H1 (cell line): Measurements from ENCODE around the gene SHH. TPM values are rescaled to one million over a fixed set of nuclear protein-coding genes. Genes with fewer than 3 reads are reported as not detected.

Experiments
- JUND ChIP-seq: IDR thresholded peaks from 2 replicates; pipeline ENCODE4 v1.6.1; 2011; ENCODE audit warnings: mild to moderate bottlenecking, improper control_type of control experiment, low read length
- KDM5A ChIP-seq: fragments of 200-600 bp; IDR thresholded peaks from 2 replicates; pipeline ENCODE4 v1.7.1; 2012; ENCODE audit warnings: mild to moderate bottlenecking, low read length, inconsistent platforms, mixed read lengths
- PHF8 ChIP-seq: fragments of 200-600 bp; sonication (generic); conservative IDR thresholded peaks from 2 replicates; pipeline ENCODE4 v1.7.1; 2012; ENCODE audit warnings: low read depth, mild to moderate bottlenecking, inconsistent platforms, low read length, moderate library complexity
- SP2 ChIP-seq: IDR thresholded peaks from 2 replicates; pipeline ENCODE4 v1.6.1; 2012; ENCODE audit warnings: mild to moderate bottlenecking, low read length, inconsistent platforms
- SRF ChIP-seq: IDR thresholded peaks from 2 replicates; pipeline ENCODE4 v1.6.1; 2011; ENCODE audit warnings: mild to moderate bottlenecking, low read depth, low read length, moderate library complexity
- polyA plus RNA-seq, 7 experiments: library from polyadenylated mRNA; depleted of rRNA in 3 of 7; stranded (reverse) in 5 of 7; unstranded in 2 of 7; fragments of >200 nt in 5 of 7; fragments of 200-250 nt in 2 of 7; gene quantifications; 1 replicate in 5 of 7; 2 replicates in 1 of 7; 4 replicates in 1 of 7; pipeline versions ENCODE4 v1.2.1 to v1.2.3, GENCODE V29; 2011 to 2013; ENCODE audit warnings: missing spikeins in 2 of 7, mixed read lengths in 2 of 7
- total RNA-seq: library from RNA; stranded (reverse); fragmentation: NEBNext Ultra II Directional; extraction: Animal tissue kit (Norgen Biotek cat#: 25700); gene quantifications from 2 replicates; pipeline ENCODE4 v1.2.1, GENCODE V29; 2021
- TF ChIP-seq, protein P1 (sequence below): IDR thresholded peaks from 2 replicates; pipeline ENCODE4 v1.6.1; 2011; ENCODE audit warnings: low read length, improper control_type of control experiment

SHH gene
- total and polyA plus RNA-seq, 2 of the 8 experiments (the other 6 are each of a cell fraction or from before 2014, with no cell fraction given): not detected

DNA sequence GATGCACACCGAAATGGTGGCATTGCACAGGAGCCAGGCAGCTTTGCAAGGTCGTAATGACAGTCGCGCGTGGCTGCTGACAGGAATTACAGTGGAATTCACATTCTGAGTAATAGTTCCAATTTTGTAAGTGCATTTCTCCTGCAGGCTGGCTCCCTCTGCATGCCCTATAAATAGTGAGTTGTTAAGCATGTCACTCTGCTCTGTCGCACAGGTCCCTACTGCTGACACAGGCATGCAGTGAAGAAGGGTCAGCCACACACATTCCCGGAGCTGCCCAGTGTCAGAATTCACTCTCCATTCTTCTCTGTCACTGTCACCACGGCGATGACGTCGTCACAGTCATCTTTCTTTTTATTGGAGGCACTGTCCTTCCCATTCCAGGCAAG, 49.2 kb upstream of the SHH start (continued):
- TF ChIP-seq SP2 (no peak), SRF (no peak), KDM5A (no peak), JUND (no peak), PHF8 (no peak)
- TF ChIP-seq, protein P1, sequence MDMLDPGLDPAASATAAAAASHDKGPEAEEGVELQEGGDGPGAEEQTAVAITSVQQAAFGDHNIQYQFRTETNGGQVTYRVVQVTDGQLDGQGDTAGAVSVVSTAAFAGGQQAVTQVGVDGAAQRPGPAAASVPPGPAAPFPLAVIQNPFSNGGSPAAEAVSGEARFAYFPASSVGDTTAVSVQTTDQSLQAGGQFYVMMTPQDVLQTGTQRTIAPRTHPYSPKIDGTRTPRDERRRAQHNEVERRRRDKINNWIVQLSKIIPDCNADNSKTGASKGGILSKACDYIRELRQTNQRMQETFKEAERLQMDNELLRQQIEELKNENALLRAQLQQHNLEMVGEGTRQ: no peak
- TF ChIP-seq, all 59 proteins: peak for 0
